Measurements from ENCODE around the gene NOTCH1.

DNA sequence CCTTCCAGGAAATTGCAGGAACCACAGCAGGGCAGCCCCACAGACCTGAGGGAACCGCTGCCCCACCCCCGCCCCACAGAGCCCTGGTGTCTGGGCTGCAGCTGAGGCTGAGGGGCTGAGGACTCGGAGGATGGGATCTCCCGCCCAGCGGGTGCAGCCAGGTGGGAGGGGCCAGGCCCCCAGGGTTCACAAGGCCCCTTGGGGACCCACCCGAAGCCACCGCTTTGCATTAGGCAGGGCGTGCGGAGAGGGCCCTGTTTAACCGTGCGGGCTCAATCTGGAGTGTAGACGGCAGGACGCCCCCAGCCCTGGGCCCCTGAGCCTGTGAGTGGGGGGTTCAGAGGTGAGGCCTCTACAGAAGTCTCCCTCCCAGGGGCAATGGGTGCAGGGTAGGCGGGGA is 10.8 kb downstream of the NOTCH1 start:
- TF ChIP-seq POLR2AphosphoS5 (IDR thresholded peaks at IDR 0.05), result no peak
- TF ChIP-seq, protein P1, sequence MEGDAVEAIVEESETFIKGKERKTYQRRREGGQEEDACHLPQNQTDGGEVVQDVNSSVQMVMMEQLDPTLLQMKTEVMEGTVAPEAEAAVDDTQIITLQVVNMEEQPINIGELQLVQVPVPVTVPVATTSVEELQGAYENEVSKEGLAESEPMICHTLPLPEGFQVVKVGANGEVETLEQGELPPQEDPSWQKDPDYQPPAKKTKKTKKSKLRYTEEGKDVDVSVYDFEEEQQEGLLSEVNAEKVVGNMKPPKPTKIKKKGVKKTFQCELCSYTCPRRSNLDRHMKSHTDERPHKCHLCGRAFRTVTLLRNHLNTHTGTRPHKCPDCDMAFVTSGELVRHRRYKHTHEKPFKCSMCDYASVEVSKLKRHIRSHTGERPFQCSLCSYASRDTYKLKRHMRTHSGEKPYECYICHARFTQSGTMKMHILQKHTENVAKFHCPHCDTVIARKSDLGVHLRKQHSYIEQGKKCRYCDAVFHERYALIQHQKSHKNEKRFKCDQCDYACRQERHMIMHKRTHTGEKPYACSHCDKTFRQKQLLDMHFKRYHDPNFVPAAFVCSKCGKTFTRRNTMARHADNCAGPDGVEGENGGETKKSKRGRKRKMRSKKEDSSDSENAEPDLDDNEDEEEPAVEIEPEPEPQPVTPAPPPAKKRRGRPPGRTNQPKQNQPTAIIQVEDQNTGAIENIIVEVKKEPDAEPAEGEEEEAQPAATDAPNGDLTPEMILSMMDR (IDR thresholded peaks at IDR 0.05), result no peak

Measured in gastroesophageal sphincter (tissue), 3 donors.